Stimulated activated CD8-positive, alpha-beta memory T cell treated with anti-CD3 and anti-CD28 coated beads, Interleukin-7, amount 100 ng/mL, for 48 hours (primary cell): ENCODE results near the gene NDRG3.

ENCODE experiments used
- DNase-seq, 2 donors: peaks; one replicate each; pipeline ENCODE4 v3.0.0-alpha.2; 2020; ENCODE audit warnings: low read depth in 1 of 2; ENCODE audit errors: extremely low read depth in 1 of 2

Gene NDRG3

DNA sequence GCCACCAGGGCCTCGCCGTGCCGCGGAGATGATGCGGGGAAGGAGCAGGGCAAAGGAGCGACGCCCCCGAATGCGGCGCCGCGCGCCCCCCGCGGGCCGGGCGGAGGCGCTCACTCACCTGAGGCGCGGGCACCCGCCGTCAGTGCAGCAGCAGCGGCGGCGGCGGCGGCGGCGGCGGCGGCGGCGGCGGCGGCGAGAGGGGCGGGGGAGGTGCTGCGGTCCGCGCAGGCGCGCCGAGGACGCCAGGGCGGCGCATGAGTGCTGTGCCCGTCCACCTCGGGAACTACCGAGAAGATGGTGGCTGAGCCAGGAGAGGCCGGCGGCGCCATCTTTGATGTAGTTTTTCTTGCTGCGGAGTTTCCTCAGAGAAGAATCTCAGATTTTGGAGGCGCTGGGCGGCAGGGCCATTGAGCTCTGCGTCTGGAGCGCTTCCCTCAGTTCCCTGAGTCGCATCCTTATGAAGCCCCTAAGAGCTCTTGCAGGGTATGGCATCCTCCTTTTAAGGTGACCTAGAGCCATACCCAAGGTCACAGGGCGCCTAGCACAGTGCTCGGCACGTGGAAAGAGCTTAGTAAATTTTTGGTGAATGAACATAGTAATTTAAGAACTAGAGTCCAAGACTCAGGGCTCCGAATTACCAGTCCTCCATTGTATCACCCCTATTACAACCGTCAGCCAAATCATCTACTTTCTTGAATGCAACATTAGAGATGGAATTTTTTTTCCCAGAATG, at the start of gene NDRG3:
Gene NDRG3, minus strand, starts transcription at position 164 of the 733 bp plus-strand sequence. CDS start 24,355 bp downstream, outside the sequence.
- peak; percentile 80 to 89 for DNase-seq

DNA sequence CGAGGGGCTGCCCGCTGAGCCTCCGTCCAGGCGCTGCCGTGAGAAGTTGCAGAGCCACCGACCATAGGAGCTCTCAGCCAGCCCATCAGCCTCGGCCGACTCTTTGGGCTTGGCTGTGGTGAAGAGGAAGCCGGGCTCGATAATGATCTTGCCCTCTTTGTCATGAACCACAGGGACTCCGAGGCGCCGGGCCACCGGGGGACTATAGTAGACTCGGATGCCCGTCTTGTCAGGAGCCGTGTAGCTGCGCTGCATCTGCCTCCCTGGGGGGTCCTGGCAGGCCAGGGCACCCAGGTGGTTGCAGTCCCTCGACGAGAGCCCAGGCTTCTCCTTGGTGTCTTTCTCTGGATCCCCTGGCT, 48.2 kb upstream of the NDRG3 start:
- DNase-seq: no peak

GRCh38 chr20:36793294-36794115, 47.6 kb upstream of the NDRG3 start:
- DNase-seq: no peak

DNA sequence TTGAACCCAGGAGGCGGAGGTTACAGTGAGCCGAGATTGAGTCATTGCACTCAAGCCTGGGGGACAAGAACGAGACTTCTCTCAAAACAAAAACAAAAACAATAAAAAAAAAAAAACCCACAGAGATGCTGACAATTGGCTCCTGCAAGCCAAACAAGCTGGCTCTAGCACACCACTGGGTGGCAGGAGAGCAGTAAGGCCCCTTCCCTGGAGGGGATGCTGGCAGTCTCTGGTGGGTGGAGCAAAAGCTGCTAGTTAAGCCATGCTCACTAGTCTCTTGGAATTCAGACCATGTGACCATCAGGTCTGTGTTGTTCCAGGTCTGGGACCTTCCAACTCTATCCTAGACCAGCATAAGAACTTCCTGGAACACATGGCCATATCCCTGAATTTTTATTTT, 46.5 kb upstream of the NDRG3 start:
- peak in 1 of 2 donors; percentile 3 for DNase-seq

DNA sequence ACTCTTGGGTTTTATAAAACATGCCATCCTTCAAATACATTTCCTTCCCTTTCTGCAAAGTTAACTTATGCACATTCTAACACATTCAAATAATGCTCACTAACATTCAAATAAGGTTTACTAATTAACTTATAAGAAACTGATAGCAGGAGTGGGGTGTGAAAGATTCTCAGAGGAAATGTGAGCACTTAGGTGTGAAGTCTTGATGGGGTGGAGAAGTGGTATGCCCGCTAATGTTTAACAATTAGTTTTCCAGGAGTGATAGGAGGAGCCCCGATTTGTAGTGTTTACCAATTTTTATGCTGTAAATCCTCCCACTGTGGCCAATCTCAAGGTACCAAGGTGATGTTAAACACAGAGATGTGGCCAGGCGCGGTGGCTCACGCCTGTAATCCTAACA, 46.0 kb upstream of the NDRG3 start:
- DNase-seq: no peak

DNA sequence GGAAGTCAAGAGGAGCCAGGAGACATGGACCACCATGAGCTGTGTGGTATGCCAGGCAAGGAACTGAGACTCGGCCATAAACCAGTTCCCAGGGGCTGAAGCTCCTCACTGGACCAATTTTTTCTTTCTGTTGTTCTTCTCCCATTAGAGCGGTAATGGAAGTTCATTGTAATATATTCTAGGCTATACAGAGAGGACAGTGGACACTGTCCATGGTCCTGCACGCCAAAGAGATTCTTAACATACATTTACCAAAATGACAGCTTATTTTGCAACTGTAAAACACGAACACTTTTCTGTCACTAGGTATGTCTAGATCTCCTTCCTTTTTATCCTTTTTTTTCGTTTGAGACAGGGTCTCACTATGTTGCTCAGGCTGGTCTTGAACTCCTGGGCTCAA, 40.8 kb upstream of the NDRG3 start:
- DNase-seq: no peak

DNA sequence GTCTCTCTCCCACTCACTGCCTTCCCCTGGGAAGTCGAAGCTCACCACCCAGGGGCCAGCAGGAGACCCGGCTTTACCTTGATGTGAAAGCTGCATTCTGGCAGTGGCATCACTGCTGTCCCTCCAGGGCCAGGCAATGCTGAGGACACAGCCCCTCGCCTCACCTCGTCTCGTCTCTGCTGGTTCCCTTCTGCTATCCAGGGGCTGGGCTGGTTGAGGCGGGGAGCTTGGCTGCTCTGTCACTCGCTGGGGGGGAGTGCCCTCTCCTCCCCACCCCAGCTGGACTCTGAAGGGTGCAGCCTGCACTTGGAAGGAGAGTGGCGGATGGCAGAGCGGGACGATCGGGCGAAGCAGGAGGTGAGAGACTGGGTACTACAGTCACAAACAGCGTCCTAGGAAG, 40.4 kb upstream of the NDRG3 start:
- DNase-seq: no peak

- DNase-seq: no peak
Measured at GRCh38 chr20:36785308-36785707, 39.4 kb upstream of the NDRG3 start.

DNA sequence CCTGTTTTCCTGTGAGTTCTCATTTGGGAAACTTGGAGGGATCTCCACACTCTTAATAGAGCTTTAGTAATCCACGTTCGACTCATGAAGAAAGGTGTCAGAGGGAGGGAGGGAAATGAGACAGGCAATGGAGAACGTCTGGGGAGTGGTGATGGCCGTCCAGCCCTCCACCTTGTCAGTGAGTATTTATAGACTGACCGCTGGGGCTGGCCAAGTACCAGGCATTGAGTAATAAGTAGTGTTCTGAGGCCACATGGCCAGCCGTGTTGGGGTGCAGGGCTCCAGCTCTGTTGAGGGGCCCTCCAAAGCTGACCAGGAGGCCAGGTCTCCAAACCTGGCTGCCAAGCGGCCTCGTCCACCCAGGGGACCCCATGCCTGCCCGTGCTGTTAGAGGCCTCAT, 39.0 kb upstream of the NDRG3 start:
- no peak for DNase-seq

DNA sequence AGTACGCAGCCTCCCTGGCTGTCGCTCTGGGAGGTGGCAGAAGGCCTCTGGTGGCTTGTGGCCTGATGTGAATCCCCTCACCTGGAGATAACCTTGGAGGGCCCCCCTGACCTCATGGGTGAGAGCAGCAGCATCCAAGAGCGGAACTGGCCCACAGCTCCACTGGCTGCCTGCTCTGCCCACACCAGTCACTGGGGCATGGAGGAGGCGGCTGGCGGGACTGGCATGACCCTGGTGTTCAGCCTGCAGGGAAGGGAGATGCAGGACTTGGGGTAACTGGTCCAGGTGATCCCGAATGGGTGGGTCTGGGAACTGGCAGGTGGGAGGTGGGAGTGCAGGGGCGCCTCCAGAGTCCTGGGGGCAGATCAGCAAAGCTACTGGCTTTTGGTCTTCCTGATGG, 38.2 kb upstream of the NDRG3 start:
- DNase-seq: no peak

DNA sequence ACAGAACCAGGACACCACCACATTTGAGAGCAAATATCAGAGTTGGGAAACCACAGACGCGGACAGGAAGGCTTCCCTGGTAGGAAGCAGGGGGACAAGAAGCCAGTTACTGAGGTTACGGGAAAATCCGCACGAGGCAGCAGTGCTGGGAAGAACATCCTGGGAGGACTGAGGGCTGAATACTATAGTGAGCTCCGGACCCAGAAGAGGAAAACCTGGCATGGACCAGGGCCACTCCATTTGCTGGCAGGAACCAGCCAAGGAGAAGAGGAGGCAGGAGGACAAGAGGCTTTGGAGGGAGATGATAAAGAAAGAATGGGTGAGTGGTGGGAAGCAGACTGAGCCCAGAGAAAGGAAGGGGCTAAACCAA, 33.8 kb upstream of the NDRG3 start:
- no peak for DNase-seq

DNA sequence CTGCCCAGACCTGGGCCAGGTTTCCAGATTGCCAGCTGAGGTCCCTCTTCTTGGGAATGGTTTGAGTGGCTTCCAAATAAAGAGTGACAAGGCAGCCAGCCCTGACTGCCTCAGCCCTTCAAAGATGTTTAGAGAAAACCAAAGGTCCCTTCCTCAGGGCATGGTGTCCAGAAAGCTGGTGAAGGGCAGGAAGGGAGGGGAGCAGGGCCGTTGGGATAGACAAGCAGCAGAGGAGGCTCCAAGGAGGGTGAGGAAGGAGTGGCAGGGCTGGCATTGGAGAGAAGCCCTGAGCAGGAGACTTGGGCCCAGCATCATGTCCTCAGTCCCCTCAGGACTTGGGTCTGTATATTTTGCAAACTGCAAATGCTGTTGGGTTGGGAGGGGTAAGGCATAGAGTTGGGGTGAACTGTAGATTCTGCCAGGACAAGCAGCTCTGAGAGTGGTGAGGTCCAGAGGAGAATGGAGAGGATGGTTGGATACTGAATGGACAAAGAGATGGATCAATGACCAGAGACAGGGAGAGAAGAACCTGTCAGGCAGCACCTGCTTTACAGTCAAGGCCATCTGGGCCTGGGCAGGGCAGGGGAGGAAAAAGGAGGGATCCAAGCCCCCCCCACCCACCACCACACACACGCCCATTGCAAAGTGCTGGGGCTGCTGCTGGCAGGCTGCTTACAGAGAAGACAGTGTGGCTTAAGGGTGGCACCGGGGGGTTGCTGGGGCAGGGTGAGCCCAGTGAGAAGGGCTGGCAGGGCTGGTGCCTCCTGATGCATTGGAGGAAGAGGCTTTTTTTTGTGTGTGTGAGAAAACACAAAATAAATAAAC, 33.2 kb upstream of the NDRG3 start:
- no peak for DNase-seq

DNA sequence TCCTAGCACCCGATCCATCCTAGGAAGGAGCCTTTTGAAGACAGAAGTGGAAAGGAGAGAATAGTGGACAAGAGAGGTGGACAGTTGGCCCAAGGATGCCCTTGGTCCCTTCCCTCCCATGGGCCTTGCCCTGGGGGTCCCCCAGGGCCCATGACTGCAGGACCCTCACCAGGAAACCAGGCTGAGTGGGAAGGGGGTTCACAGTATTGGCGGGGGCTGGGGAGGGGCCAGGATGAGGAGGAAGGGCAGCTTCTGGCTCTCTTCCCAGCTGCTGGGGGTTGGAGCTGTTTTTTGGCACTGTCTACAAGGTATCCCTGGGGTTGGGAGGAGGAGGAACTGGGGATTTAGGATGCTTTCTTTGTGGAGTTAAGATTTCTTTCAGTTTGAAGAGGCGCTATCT, 31.7 kb upstream of the NDRG3 start:
- no peak for DNase-seq

- no peak for DNase-seq
Measured at GRCh38 chr20:36777167-36777566, 31.3 kb upstream of the NDRG3 start.

- DNase-seq: no peak
Measured at GRCh38 chr20:36775826-36776225, 29.9 kb upstream of the NDRG3 start.

DNA sequence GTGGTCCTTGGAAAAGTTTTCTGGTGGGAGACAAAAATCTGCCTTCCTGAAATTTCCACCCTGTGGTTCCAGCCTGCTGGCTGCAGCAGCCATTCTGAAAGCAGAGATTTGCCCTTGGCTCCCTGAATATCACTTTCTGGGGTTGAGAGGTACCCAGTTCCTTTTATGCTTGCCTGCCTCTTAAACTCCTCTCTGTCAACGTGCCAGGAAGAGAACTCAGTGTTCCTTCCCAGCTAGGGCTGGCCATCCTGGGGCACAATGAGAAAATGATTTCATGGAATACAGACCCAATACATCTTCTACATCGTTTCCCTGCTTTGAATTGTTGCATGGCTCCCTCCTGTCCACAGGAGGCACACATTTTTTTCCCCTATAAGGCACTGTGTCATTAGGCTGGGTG, 29.3 kb upstream of the NDRG3 start:
- no peak for DNase-seq

GRCh38 chr20:36773597-36774390, 27.9 kb upstream of the NDRG3 start, which contains the start of gene DSN1:
Gene DSN1, minus strand, starts transcription at chr20:36773763. Its CDS starts 2,305 bp downstream, at chr20:36771458.
- peak; percentile 97 for DNase-seq

- no peak for DNase-seq
Measured at GRCh38 chr20:36773107-36773596, 27.3 kb upstream of the NDRG3 start.

GRCh38 chr20:36770680-36771079, 24.8 kb upstream of the NDRG3 start:
- no peak for DNase-seq

DNA sequence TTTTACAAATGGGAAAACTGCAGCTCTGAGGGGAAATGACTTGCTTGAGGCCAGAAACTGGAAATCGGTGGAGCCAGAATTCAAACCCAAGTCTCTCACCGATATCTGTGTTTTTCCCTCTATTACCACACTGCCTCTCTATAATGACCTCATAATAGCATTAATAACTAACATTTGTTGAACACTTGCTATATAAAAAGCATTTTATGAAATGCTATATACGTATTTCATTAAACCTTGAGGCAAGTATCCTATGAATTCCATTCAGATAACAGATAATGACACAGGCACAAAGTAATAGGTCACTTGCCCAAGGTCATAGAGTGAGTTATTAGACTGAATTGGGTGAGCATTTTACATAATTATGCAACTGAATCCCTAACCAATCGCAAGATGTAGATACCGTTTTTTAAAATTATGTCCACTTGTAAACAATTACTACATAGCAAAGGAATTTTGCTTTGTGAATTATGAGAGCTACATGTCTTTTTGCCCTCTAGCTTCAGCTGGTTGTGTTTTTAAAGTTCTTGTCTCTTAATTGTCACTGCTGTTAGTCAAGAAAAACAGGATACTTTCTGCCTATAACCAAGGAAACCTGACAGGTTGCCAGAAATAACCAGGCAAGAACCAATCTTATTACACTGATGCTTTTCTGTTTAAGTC, 23.0 kb upstream of the NDRG3 start:
- DNase-seq: no peak
